ENCODE measurements around the gene TMEM225B. TPM values are rescaled to one million over a fixed set of nuclear protein-coding genes. Genes with fewer than 3 reads are reported as not detected.

TMEM225B gene
- polyA plus RNA-seq, 1 donor from 2014 or later = 2.9 TPM

- Histone ChIP-seq H3K79me2 (replicated peaks; ENCODE audit: insufficient read depth, low read length) (no peaks in the 10 kb centered on the region), H3K9me2 (ENCODE audit: insufficient read depth, low read length) (no peaks in the 10 kb centered on the region), H3F3A (ENCODE audit: insufficient read depth, low read length, poor library complexity, severe bottlenecking) (no peaks in the 10 kb centered on the region), H3K36me3 (ENCODE audit: insufficient read depth, low read length) (no peaks in the 10 kb centered on the region), H3K4me3 (ENCODE audit: low read length) (no peak overlapping the region), H3K27ac (ENCODE audit: low read length) (no peak overlapping the region), H3K27me3 (ENCODE audit: insufficient read depth, low read depth, low read length) (no peaks in the 10 kb centered on the region), H3K9me3 (ENCODE audit: low read length) (no peaks in the 10 kb centered on the region), H3K4me2 (ENCODE audit: low read length) (no peak overlapping the region), H3K9ac (ENCODE audit: low read length) (no peak overlapping the region), H2AFZ (ENCODE audit: low read depth, low read length) (no peak overlapping the region), H4K20me1 (ENCODE audit: insufficient read depth) (no peaks in the 10 kb centered on the region)
- no peak for TF ChIP-seq SMC3 (conservative IDR thresholded peaks at IDR 0.05; ENCODE audit: poor library complexity)
Measured at GRCh38 chr7:99606531-99606930, 8.5 kb downstream of the TMEM225B start.

GRCh38 chr7:99607548-99607947 lies 9.5 kb downstream of the TMEM225B start:
- no peak overlapping the region for H3K4me2 ChIP-seq (ENCODE audit: low read length)
- H2AFZ ChIP-seq (ENCODE audit: low read depth, low read length) = no peak overlapping the region
- H3K4me3 ChIP-seq (ENCODE audit: low read length) = no peak overlapping the region
- no peak overlapping the region for H3K27ac ChIP-seq (ENCODE audit: low read length)
- H3K36me3 ChIP-seq (ENCODE audit: insufficient read depth, low read length) = no peaks in the 10 kb centered on the region
- H3F3A ChIP-seq (ENCODE audit: insufficient read depth, low read length, poor library complexity, severe bottlenecking) = no peaks in the 10 kb centered on the region
- no peak for TF ChIP-seq TAF1 (IDR thresholded peaks at IDR 0.05; ENCODE audit: low read depth)
- no peak for TF ChIP-seq REST (IDR thresholded peaks at IDR 0.05; ENCODE audit: borderline replicate concordance)
- no peak for TF ChIP-seq EP300 (conservative IDR thresholded peaks at IDR 0.05; ENCODE audit: poor library complexity, severe bottlenecking)
- no peak for TF ChIP-seq SMC3 (conservative IDR thresholded peaks at IDR 0.05; ENCODE audit: poor library complexity)
- no peak for TF ChIP-seq EZH2 (IDR thresholded peaks at IDR 0.05; ENCODE audit: borderline replicate concordance, insufficient read depth, low read length, poor library complexity, severe bottlenecking)
- no peak for TF ChIP-seq MXI1 (conservative IDR thresholded peaks at IDR 0.05; ENCODE audit: poor library complexity, severe bottlenecking)
- TF ChIP-seq POLR2AphosphoS5 (IDR thresholded peaks at IDR 0.05) = no peak
- TF ChIP-seq RAD21 (conservative IDR thresholded peaks at IDR 0.05) = no peak
- TF ChIP-seq CTCF (IDR thresholded peaks at IDR 0.05; ENCODE audit: poor library complexity, severe bottlenecking) = no peak
- no peaks in the 10 kb centered on the region for H3K9me3 ChIP-seq (ENCODE audit: low read length)
- H3K9me2 ChIP-seq (ENCODE audit: insufficient read depth, low read length) = no peaks in the 10 kb centered on the region
- no peaks in the 10 kb centered on the region for H3K79me2 ChIP-seq (replicated peaks; ENCODE audit: insufficient read depth, low read length)
- no peaks in the 10 kb centered on the region for H3K27me3 ChIP-seq (ENCODE audit: insufficient read depth, low read depth, low read length)
- H4K20me1 ChIP-seq (ENCODE audit: insufficient read depth) = no peaks in the 10 kb centered on the region
- no peak overlapping the region for H3K9ac ChIP-seq (ENCODE audit: low read length)

- no peaks in the 10 kb centered on the region for H3F3A ChIP-seq (ENCODE audit: insufficient read depth, low read length, poor library complexity, severe bottlenecking)
- H3K27me3 ChIP-seq (ENCODE audit: insufficient read depth, low read depth, low read length) = no peaks in the 10 kb centered on the region
- H3K4me2 ChIP-seq (ENCODE audit: low read length) = no peak overlapping the region
- H2AFZ ChIP-seq (ENCODE audit: low read depth, low read length) = no peak overlapping the region
- H3K9ac ChIP-seq (ENCODE audit: low read length) = no peak overlapping the region
- H3K4me3 ChIP-seq (ENCODE audit: low read length) = no peak overlapping the region
- no peaks in the 10 kb centered on the region for H4K20me1 ChIP-seq (ENCODE audit: insufficient read depth)
- no peak for TF ChIP-seq RAD21 (conservative IDR thresholded peaks at IDR 0.05)
- no peak for TF ChIP-seq REST (IDR thresholded peaks at IDR 0.05; ENCODE audit: borderline replicate concordance)
- TF ChIP-seq CTCF (IDR thresholded peaks at IDR 0.05; ENCODE audit: poor library complexity, severe bottlenecking) = no peak
- no peak for TF ChIP-seq MXI1 (conservative IDR thresholded peaks at IDR 0.05; ENCODE audit: poor library complexity, severe bottlenecking)
- no peak for TF ChIP-seq POLR2AphosphoS5 (IDR thresholded peaks at IDR 0.05)
- TF ChIP-seq EP300 (conservative IDR thresholded peaks at IDR 0.05; ENCODE audit: poor library complexity, severe bottlenecking) = no peak
- no peak for TF ChIP-seq SMC3 (conservative IDR thresholded peaks at IDR 0.05; ENCODE audit: poor library complexity)
- H3K79me2 ChIP-seq (replicated peaks; ENCODE audit: insufficient read depth, low read length) = peaks cover 16% of the 10 kb centered on the region
- H3K9me3 ChIP-seq (ENCODE audit: low read length) = no peaks in the 10 kb centered on the region
- H3K9me2 ChIP-seq (ENCODE audit: insufficient read depth, low read length) = no peaks in the 10 kb centered on the region
- no peaks in the 10 kb centered on the region for H3K36me3 ChIP-seq (ENCODE audit: insufficient read depth, low read length)
- no peak overlapping the region for H3K27ac ChIP-seq (ENCODE audit: low read length)
Measured at GRCh38 chr7:99614495-99614894, 16.4 kb downstream of the TMEM225B start.
